Neural progenitor cell (in vitro differentiated cells): Measurements from ENCODE around the gene OR2L2.

Experiments
- EZH2 ChIP-seq: fragments of 200-600 bp; sonication (generic); IDR thresholded peaks from 2 replicates; pipeline ENCODE4 v1.6.1; 2017; ENCODE audit warnings: antibody characterized with exemption, mild to moderate bottlenecking, moderate library complexity
- EZH2phosphoT487 ChIP-seq: fragments of 200-600 bp; sonication (generic); IDR thresholded peaks from 2 replicates; pipeline ENCODE4 v1.6.1; 2017; ENCODE audit warnings: antibody characterized with exemption
- TF ChIP-seq, protein P1 (sequence below): fragments of 200-600 bp; sonication (generic); IDR thresholded peaks from 2 replicates; pipeline ENCODE4 v1.5.1; 2017; ENCODE audit warnings: antibody characterized with exemption, mild to moderate bottlenecking

GRCh38 chr1:248013229-248013710 is 16.6 kb upstream of the OR2L2 start, which contains the start of gene OR2L5:
- TF ChIP-seq, protein P1, sequence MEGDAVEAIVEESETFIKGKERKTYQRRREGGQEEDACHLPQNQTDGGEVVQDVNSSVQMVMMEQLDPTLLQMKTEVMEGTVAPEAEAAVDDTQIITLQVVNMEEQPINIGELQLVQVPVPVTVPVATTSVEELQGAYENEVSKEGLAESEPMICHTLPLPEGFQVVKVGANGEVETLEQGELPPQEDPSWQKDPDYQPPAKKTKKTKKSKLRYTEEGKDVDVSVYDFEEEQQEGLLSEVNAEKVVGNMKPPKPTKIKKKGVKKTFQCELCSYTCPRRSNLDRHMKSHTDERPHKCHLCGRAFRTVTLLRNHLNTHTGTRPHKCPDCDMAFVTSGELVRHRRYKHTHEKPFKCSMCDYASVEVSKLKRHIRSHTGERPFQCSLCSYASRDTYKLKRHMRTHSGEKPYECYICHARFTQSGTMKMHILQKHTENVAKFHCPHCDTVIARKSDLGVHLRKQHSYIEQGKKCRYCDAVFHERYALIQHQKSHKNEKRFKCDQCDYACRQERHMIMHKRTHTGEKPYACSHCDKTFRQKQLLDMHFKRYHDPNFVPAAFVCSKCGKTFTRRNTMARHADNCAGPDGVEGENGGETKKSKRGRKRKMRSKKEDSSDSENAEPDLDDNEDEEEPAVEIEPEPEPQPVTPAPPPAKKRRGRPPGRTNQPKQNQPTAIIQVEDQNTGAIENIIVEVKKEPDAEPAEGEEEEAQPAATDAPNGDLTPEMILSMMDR, result no peak
- TF ChIP-seq EZH2phosphoT487 (no peak), EZH2 (no peak)
